ENCODE data around the gene ZNF292. TPM values are rescaled to one million over a fixed set of nuclear protein-coding genes. Genes with fewer than 3 reads are reported as not detected.

ZNF292 gene
- total RNA-seq, 2 experiments from 2014 or later = 48.1 to 48.3 TPM

GRCh38 chr6:87155842-87156815, 764 bp downstream of the ZNF292 start:
- ChIA-PET CTCF (interaction anchor here (0.6 to 1.5 kb wide), 4 partner anchors 26 to 394 kb away, joined by 4 to 6 read pairs (median 4); partner anchors contain the start of gene SLC35A1), POLR2A (interaction anchor here (1.3 to 1.4 kb wide), 2 partner anchors 17 to 26 kb away, joined by 4 read pairs; no protein-coding TSS in a partner anchor)

GRCh38 chr6:87157596-87157995, 2.2 kb downstream of the ZNF292 start:
- CTCF ChIA-PET = interaction anchor here (0.9 kb wide), 1 partner anchor 23 kb away, joined by 3 read pairs; no protein-coding TSS in a partner anchor
- POLR2A ChIA-PET = interaction anchor here (1.3 kb wide), 1 partner anchor 16 kb away, joined by 4 read pairs; no protein-coding TSS in a partner anchor

GRCh38 chr6:87161299-87161698, 5.9 kb downstream of the ZNF292 start:
- CTCF ChIA-PET = no interaction called here
- POLR2A ChIA-PET = no interaction called here

GRCh38 chr6:87164004-87164403, 8.6 kb downstream of the ZNF292 start:
- CTCF ChIA-PET = no interaction called here
- POLR2A ChIA-PET = interaction anchor here (0.6 kb wide), 1 partner anchor 1520 kb away, joined by 3 read pairs; no protein-coding TSS in a partner anchor

GRCh38 chr6:87164506-87164905, 9.1 kb downstream of the ZNF292 start:
- ChIA-PET CTCF (no interaction called here), POLR2A (no interaction called here)

GRCh38 chr6:87165185-87165584, 9.8 kb downstream of the ZNF292 start:
- ChIA-PET CTCF (no interaction called here), POLR2A (interaction anchor here (0.7 kb wide), 1 partner anchor 13 kb away, joined by 11 read pairs; no protein-coding TSS in a partner anchor)

GRCh38 chr6:87171938-87172633, 16.7 kb downstream of the ZNF292 start:
- ChIA-PET POLR2A (no interaction called here), CTCF (interaction anchor here (1.0 kb wide), 1 partner anchor 33 kb away, joined by 3 read pairs; no protein-coding TSS in a partner anchor)

- CTCF ChIA-PET = no interaction called here
- POLR2A ChIA-PET = interaction anchor here (1.4 kb wide), 1 partner anchor 17 kb away, joined by 4 read pairs; no protein-coding TSS in a partner anchor
These were observed 18.8 kb downstream of the ZNF292 start for GRCh38 chr6:87174078-87174579.

GRCh38 chr6:87176493-87176892, 21.1 kb downstream of the ZNF292 start:
- CTCF ChIA-PET = no interaction called here
- POLR2A ChIA-PET = interaction anchor here (0.8 kb wide), 1 partner anchor 14 kb away, joined by 3 read pairs; no protein-coding TSS in a partner anchor

GRCh38 chr6:87180105-87180728, 24.9 kb downstream of the ZNF292 start:
- ChIA-PET CTCF (interaction anchor here (0.7 to 0.9 kb wide), 2 partner anchors 16 to 23 kb away, joined by 3 read pairs; no protein-coding TSS in a partner anchor), POLR2A (interaction anchor here (0.6 kb wide), 1 partner anchor 18 kb away, joined by 4 read pairs; no protein-coding TSS in a partner anchor)

- ChIA-PET POLR2A (interaction anchor here (0.8 to 1.2 kb wide), 2 partner anchors 19 to 26 kb away, joined by 3 to 4 read pairs; partner anchors contain the start of gene ZNF292), CTCF (interaction anchor here (0.9 kb wide), 1 partner anchor 26 kb away, joined by 4 read pairs; no protein-coding TSS in a partner anchor)
These were observed 26.5 kb downstream of the ZNF292 start for GRCh38 chr6:87181903-87182302.

- ChIA-PET CTCF (interaction anchor here (0.9 kb wide), 1 partner anchor 26 kb away, joined by 4 read pairs; no protein-coding TSS in a partner anchor), POLR2A (interaction anchor here (0.8 to 1.2 kb wide), 2 partner anchors 18 to 27 kb away, joined by 3 to 4 read pairs; partner anchors contain the start of gene ZNF292)
These were observed 27.0 kb downstream of the ZNF292 start for GRCh38 chr6:87182321-87182720.

GRCh38 chr6:87182940-87183339, 27.6 kb downstream of the ZNF292 start:
- POLR2A ChIA-PET = no interaction called here
- CTCF ChIA-PET = no interaction called here

GRCh38 chr6:87183687-87184086, 28.3 kb downstream of the ZNF292 start:
- CTCF ChIA-PET = interaction anchor here (1.3 kb wide), 1 partner anchor 14 kb away, joined by 3 read pairs; no protein-coding TSS in a partner anchor
- POLR2A ChIA-PET = interaction anchor here (0.6 to 0.7 kb wide), 2 partner anchors 69 to 217 kb away, joined by 4 to 10 read pairs; no protein-coding TSS in a partner anchor

- ChIA-PET POLR2A (interaction anchor here (0.6 kb wide), 1 partner anchor 21 kb away, joined by 3 read pairs; no protein-coding TSS in a partner anchor), CTCF (interaction anchor here (1.3 kb wide), 1 partner anchor 13 kb away, joined by 3 read pairs; no protein-coding TSS in a partner anchor)
These were observed 29.4 kb downstream of the ZNF292 start for GRCh38 chr6:87184762-87185250.

- ChIA-PET CTCF (interaction anchor here (1.1 to 1.6 kb wide), 2 partner anchors 16 to 42 kb away, joined by 3 to 4 read pairs; no protein-coding TSS in a partner anchor), POLR2A (interaction anchor here (0.7 kb wide), 1 partner anchor 61 kb away, joined by 6 read pairs; no protein-coding TSS in a partner anchor)
These were observed 41.0 kb downstream of the ZNF292 start for GRCh38 chr6:87196275-87196842.

GRCh38 chr6:87197547-87197946, 42.2 kb downstream of the ZNF292 start:
- CTCF ChIA-PET = interaction anchor here (0.7 to 1.7 kb wide), 6 partner anchors 13 to 501 kb away, joined by 3 to 4 read pairs (median 3); no protein-coding TSS in a partner anchor
- POLR2A ChIA-PET = interaction anchor here (0.6 to 0.7 kb wide), 3 partner anchors 10 to 65 kb away, joined by 3 to 10 read pairs (median 4); no protein-coding TSS in a partner anchor
